Breast epithelium (tissue), 4 donors: ENCODE measurements around the gene ATP2C2. TPM values are rescaled to one million over a fixed set of nuclear protein-coding genes. Genes with fewer than 3 reads are reported as not detected.

Experiments
- DNase-seq, 2 donors: peaks; one replicate each; pipeline ENCODE4 v3.0.0-alpha.2; 2019; ENCODE audit warnings: low spot score in 2 of 2
- H3K27ac ChIP-seq, 2 donors: fragments of 200-600 bp; sonication (generic) in 1 of 2; one replicate each; pipeline ENCODE4 v1.5.1; 2016 to 2019; ENCODE audit warnings: mild to moderate bottlenecking in 1 of 2
- H3K27me3 ChIP-seq, 2 donors: fragments of 200-600 bp; sonication (generic) in 1 of 2; one replicate each; pipeline versions ENCODE4 v1.5.1 to v1.6.0; 2017 to 2019; ENCODE audit warnings: control low read depth in 1 of 2, mild to moderate bottlenecking in 1 of 2
- H3K36me3 ChIP-seq: fragments of 200-600 bp; one replicate; pipeline ENCODE4 v1.5.1; 2019
- H3K4me1 ChIP-seq, 2 donors: fragments of 200-600 bp; sonication (generic); one replicate each; pipeline ENCODE4 v1.5.1; 2016 to 2019; ENCODE audit warnings: control low read depth in 1 of 2
- H3K4me3 ChIP-seq, 3 donors: fragments of 200-600 bp; sonication (generic); 1 replicate in 2 of 3; 2 replicates in 1 of 3; pipeline ENCODE4 v1.5.1; 2016 to 2019; ENCODE audit warnings: mild to moderate bottlenecking in 3 of 3, moderate library complexity in 2 of 3
- H3K9me3 ChIP-seq, 2 donors: fragments of 200-600 bp; sonication (generic) in 1 of 2; one replicate each; pipeline ENCODE4 v1.5.1; 2016 to 2019; ENCODE audit warnings: control low read depth in 1 of 2
- POLR2A ChIP-seq: fragments of 450-650 bp; IDR thresholded peaks from one replicate; pipeline ENCODE4 v1.6.1; 2016; ENCODE audit warnings: antibody characterized with exemption, mild to moderate bottlenecking, moderate library complexity
- POLR2AphosphoS5 ChIP-seq, 3 donors: sonication (generic); formaldehyde crosslinking; IDR thresholded peaks; one replicate each; pipeline ENCODE4 v1.6.1; 2017; ENCODE audit warnings: antibody characterized with exemption in 3 of 3
- intact Hi-C: fragments of 100-400 bp; cut with DNase I; formaldehyde crosslinking; loops from one replicate; pipeline ENCODE4 v1.15.1; 2023; ENCODE audit warnings: low total_unique reads
- total RNA-seq, 3 donors: library from RNA; depleted of rRNA; stranded (reverse); fragments of >200 nt; gene quantifications; one replicate each; pipeline ENCODE4 v1.1.0, GENCODE V29; 2016
- TF ChIP-seq, protein P1 (sequence below), 3 donors: fragments of 450-650 bp; IDR thresholded peaks; one replicate each; pipeline ENCODE4 v1.5.1; 2016 to 2017; ENCODE audit warnings: antibody characterized with exemption in 3 of 3, mild to moderate bottlenecking in 3 of 3, moderate library complexity in 3 of 3

Gene ATP2C2
- total RNA-seq, 3 donors from 2014 or later, result 6.0 to 28.5 TPM; not detected in 1

GRCh38 chr16:84367750-84368307 is 509 bp upstream of the ATP2C2 start:
- Histone ChIP-seq H3K36me3 (no peaks in the 10 kb centered on the region), H3K27me3 (peaks cover 4 to 15% of the 10 kb centered on the region in 2 donors), H3K9me3 (no peaks in the 10 kb centered on the region), H3K27ac (peak overlapping the region in 1 of 2 donors; percentile 18), H3K4me3 (peak overlapping the region in 2 of 3 donors; percentile 49 to 66), H3K4me1 (no peaks in the 10 kb centered on the region)
- DNase-seq, result no peak
- TF ChIP-seq, protein P1, sequence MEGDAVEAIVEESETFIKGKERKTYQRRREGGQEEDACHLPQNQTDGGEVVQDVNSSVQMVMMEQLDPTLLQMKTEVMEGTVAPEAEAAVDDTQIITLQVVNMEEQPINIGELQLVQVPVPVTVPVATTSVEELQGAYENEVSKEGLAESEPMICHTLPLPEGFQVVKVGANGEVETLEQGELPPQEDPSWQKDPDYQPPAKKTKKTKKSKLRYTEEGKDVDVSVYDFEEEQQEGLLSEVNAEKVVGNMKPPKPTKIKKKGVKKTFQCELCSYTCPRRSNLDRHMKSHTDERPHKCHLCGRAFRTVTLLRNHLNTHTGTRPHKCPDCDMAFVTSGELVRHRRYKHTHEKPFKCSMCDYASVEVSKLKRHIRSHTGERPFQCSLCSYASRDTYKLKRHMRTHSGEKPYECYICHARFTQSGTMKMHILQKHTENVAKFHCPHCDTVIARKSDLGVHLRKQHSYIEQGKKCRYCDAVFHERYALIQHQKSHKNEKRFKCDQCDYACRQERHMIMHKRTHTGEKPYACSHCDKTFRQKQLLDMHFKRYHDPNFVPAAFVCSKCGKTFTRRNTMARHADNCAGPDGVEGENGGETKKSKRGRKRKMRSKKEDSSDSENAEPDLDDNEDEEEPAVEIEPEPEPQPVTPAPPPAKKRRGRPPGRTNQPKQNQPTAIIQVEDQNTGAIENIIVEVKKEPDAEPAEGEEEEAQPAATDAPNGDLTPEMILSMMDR (IDR thresholded peaks at IDR 0.05), result no peak
- no peak for TF ChIP-seq POLR2A
- no peak for TF ChIP-seq POLR2AphosphoS5 (IDR thresholded peaks at IDR 0.05)
- intact Hi-C loops, result no loop called here

DNA sequence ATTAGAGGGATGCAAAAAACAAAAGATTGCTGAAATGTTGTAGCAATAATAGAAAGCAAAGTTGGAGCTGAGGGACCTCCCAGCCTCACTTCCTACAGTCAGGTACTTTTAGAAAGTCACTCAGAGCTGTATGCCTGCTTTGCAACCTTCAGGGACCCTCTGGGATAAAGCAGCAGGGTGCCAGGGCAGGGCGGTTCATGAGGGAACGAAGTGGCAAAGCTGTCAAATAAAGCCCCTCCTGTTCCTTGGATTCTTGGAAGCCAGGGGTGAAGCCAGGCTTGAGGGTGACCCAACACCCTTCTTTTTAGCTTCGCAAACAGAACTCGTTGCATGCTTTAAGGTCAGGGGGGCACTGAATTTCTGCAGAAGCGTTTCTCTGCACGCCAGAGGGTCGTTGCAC is 767 bp downstream of the ATP2C2 start:
- no peaks in the 10 kb centered on the region for H3K9me3 ChIP-seq
- intact Hi-C loops, result no loop called here
- TF ChIP-seq, protein P1 (IDR thresholded peaks at IDR 0.05), result no peak
- TF ChIP-seq POLR2A, result no peak
- no peak for TF ChIP-seq POLR2AphosphoS5 (IDR thresholded peaks at IDR 0.05)
- DNase-seq, result no peak
- peak overlapping the region in 2 of 3 donors; percentile 49 to 66 for H3K4me3 ChIP-seq
- no peaks in the 10 kb centered on the region for H3K4me1 ChIP-seq
- H3K36me3 ChIP-seq, result no peaks in the 10 kb centered on the region
- H3K27me3 ChIP-seq, result peaks cover 4 to 15% of the 10 kb centered on the region in 2 donors
- no peak overlapping the region for H3K27ac ChIP-seq

- Histone ChIP-seq H3K27me3 (peaks cover 4 to 15% of the 10 kb centered on the region in 2 donors), H3K9me3 (no peaks in the 10 kb centered on the region), H3K27ac (no peak overlapping the region), H3K36me3 (no peaks in the 10 kb centered on the region), H3K4me3 (no peak overlapping the region), H3K4me1 (no peaks in the 10 kb centered on the region)
- TF ChIP-seq, protein P1 (IDR thresholded peaks at IDR 0.05), result no peak
- no peak for TF ChIP-seq POLR2AphosphoS5 (IDR thresholded peaks at IDR 0.05)
- intact Hi-C loops, result no loop called here
- DNase-seq, result no peak
Measured at GRCh38 chr16:84369938-84370627, 1.7 kb downstream of the ATP2C2 start.

- Histone ChIP-seq H3K27ac (no peak overlapping the region), H3K27me3 (peaks cover 4 to 15% of the 10 kb centered on the region in 2 donors), H3K4me1 (no peaks in the 10 kb centered on the region), H3K36me3 (no peaks in the 10 kb centered on the region), H3K9me3 (no peaks in the 10 kb centered on the region), H3K4me3 (no peak overlapping the region)
- intact Hi-C loops, result no loop called here
- no peak for DNase-seq
- no peak for TF ChIP-seq POLR2AphosphoS5 (IDR thresholded peaks at IDR 0.05)
- TF ChIP-seq, protein P1 (IDR thresholded peaks at IDR 0.05), result no peak
- no peak for TF ChIP-seq POLR2A
Measured at GRCh38 chr16:84370723-84371552, 2.6 kb downstream of the ATP2C2 start.

DNA sequence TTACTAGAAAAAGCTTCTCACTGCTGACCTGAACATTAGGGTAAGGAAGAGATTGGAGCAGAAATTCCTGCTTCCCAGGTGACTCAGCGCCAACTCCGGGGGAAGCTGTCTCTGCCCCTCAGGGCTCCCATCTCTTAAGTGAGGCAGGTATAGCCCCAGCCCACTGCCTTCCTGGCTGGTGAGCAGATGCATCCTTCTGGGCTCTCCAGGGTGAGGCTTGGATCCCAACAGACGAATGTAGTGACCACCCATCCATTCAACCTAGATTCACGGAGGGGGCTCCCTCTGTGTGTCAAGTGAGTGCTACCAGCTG is 3.2 kb downstream of the ATP2C2 start:
- TF ChIP-seq POLR2A, result no peak
- TF ChIP-seq, protein P1 (IDR thresholded peaks at IDR 0.05), result no peak
- TF ChIP-seq POLR2AphosphoS5 (IDR thresholded peaks at IDR 0.05), result no peak
- H3K9me3 ChIP-seq, result no peaks in the 10 kb centered on the region
- intact Hi-C loops, result no loop called here
- no peaks in the 10 kb centered on the region for H3K36me3 ChIP-seq
- peaks cover 4 to 15% of the 10 kb centered on the region in 2 donors for H3K27me3 ChIP-seq
- no peaks in the 10 kb centered on the region for H3K4me1 ChIP-seq
- no peak overlapping the region for H3K27ac ChIP-seq
- no peak overlapping the region for H3K4me3 ChIP-seq
- no peak for DNase-seq
